GM23338 (cell line): ENCODE data around the gene GRK3. TPM values are rescaled to one million over a fixed set of nuclear protein-coding genes. Genes with fewer than 3 reads are reported as not detected.

Experiments used
- ATAC-seq: fragments of 200-7000 bp; cut with Tn5 transposase; 3 replicates; pipeline ENCODE4 v1.9.1; 2020
- DNase-seq: peaks from one replicate; pipeline ENCODE4 v3.0.0-alpha.2; 2015; ENCODE audit warnings: low spot score
- H2AFZ ChIP-seq: fragments of 200-600 bp; sonication (generic); 2 replicates; pipeline ENCODE4 v1.8.0; 2016; ENCODE audit warnings: antibody characterized with exemption, mild to moderate bottlenecking, moderate library complexity
- H3F3A ChIP-seq: fragments of 200-600 bp; sonication (generic); replicated peaks from 2 replicates; pipeline ENCODE4 v1.8.0; 2017; ENCODE audit warnings: antibody characterized with exemption, mixed run types, low read depth
- H3K27ac ChIP-seq: fragments of 200-600 bp; sonication (generic); 2 replicates; pipeline ENCODE4 v1.6.1; 2016; ENCODE audit warnings: low read depth
- H3K27me3 ChIP-seq: fragments of 200-600 bp; sonication (generic); 2 replicates; pipeline ENCODE4 v1.8.0; 2016; ENCODE audit warnings: mild to moderate bottlenecking, mixed run types, moderate library complexity; ENCODE audit not compliant: insufficient read depth
- H3K36me3 ChIP-seq: fragments of 200-600 bp; sonication (generic); 2 replicates; pipeline ENCODE4 v1.8.0; 2016; ENCODE audit warnings: mild to moderate bottlenecking; ENCODE audit not compliant: insufficient read depth
- H3K4me1 ChIP-seq: fragments of 200-600 bp; sonication (generic); 2 replicates; pipeline ENCODE4 v1.8.0; 2016; ENCODE audit warnings: mild to moderate bottlenecking, moderate library complexity; ENCODE audit not compliant: insufficient read depth
- H3K4me2 ChIP-seq: fragments of 200-600 bp; sonication (generic); 2 replicates; pipeline ENCODE4 v1.7.1; 2017; ENCODE audit warnings: mixed run types
- H3K4me3 ChIP-seq: fragments of 200-600 bp; sonication (generic); 2 replicates; pipeline ENCODE4 v1.6.1; 2016; ENCODE audit warnings: mixed run types
- H3K79me2 ChIP-seq: fragments of 200-600 bp; sonication (generic); replicated peaks from 2 replicates; pipeline ENCODE4 v1.8.0; 2017; ENCODE audit warnings: mild to moderate bottlenecking; ENCODE audit not compliant: insufficient read depth
- H3K9me2 ChIP-seq: fragments of 200-600 bp; sonication (generic); 2 replicates; pipeline ENCODE4 v1.8.0; 2017; ENCODE audit not compliant: insufficient read depth
- H4K20me1 ChIP-seq: fragments of 200-600 bp; sonication (generic); replicated peaks from 2 replicates; pipeline ENCODE4 v1.8.0; 2017; ENCODE audit warnings: mild to moderate bottlenecking; ENCODE audit not compliant: insufficient read depth
- H3K27ac Mint-ChIP-seq: 2 replicates; pipeline ENCODE4 v1.8.0; 2020; ENCODE audit warnings: inconsistent platforms, mild to moderate bottlenecking, moderate library complexity, mixed read lengths
- H3K27me3 Mint-ChIP-seq: 3 replicates; pipeline ENCODE4 v1.8.0; 2022; ENCODE audit warnings: low read depth, mild to moderate bottlenecking, moderate library complexity, mixed read lengths, inconsistent platforms; ENCODE audit not compliant: insufficient read depth, poor library complexity
- H3K36me3 Mint-ChIP-seq: 3 replicates; pipeline ENCODE4 v1.8.0; 2021; ENCODE audit warnings: low read depth, mild to moderate bottlenecking, inconsistent platforms, moderate library complexity, mixed read lengths
- H3K4me1 Mint-ChIP-seq: 3 replicates; pipeline ENCODE4 v1.8.0; 2020; ENCODE audit warnings: mild to moderate bottlenecking, inconsistent platforms, mixed read lengths
- H3K4me3 Mint-ChIP-seq: 3 replicates; pipeline ENCODE4 v1.8.0; 2021; ENCODE audit warnings: moderate library complexity, mild to moderate bottlenecking, inconsistent platforms, mixed read lengths
- H3K9me3 Mint-ChIP-seq: 3 replicates; pipeline ENCODE4 v1.8.0; 2020; ENCODE audit warnings: moderate library complexity, mild to moderate bottlenecking, inconsistent platforms, mixed read lengths
- CREB1 ChIP-seq: fragments of 250-450 bp; sonication (Bioruptor Pico); IDR thresholded peaks from 2 replicates; pipeline ENCODE4 v1.5.0; 2020; ENCODE audit warnings: low read depth, mild to moderate bottlenecking, moderate library complexity
- CTCF ChIP-seq, 2 experiments: fragments of 200-600 bp in 1 of 2; sonication (generic) in 1 of 2; conservative IDR thresholded peaks; 2 replicates each; pipeline versions ENCODE4 v1.5.1 to v1.6.1; 2016 to 2017; ENCODE audit warnings: antibody characterized with exemption in 2 of 2, low read depth in 2 of 2, mild to moderate bottlenecking in 2 of 2, moderate library complexity in 1 of 2
- ETS1 ChIP-seq: IDR thresholded peaks from 2 replicates; pipeline ENCODE4 v1.6.1; 2016; ENCODE audit warnings: antibody characterized with exemption
- EZH2 ChIP-seq: fragments of 200-600 bp; sonication (generic); IDR thresholded peaks from one replicate; pipeline ENCODE4 v1.8.0; 2017; ENCODE audit warnings: antibody characterized with exemption, mild to moderate bottlenecking, low read depth; ENCODE audit not compliant: unreplicated experiment
- EZH2phosphoT487 ChIP-seq: fragments of 200-600 bp; sonication (generic); IDR thresholded peaks from one replicate; pipeline ENCODE4 v1.8.1; 2018; ENCODE audit warnings: antibody characterized with exemption; ENCODE audit not compliant: unreplicated experiment
- JUNB ChIP-seq: IDR thresholded peaks from one replicate; pipeline ENCODE4 v1.6.1; 2016; ENCODE audit warnings: antibody characterized with exemption; ENCODE audit not compliant: unreplicated experiment
- NANOG ChIP-seq: IDR thresholded peaks from 2 replicates; pipeline ENCODE4 v1.6.1; 2016; ENCODE audit warnings: antibody characterized with exemption, borderline replicate concordance
- POLR2AphosphoS5 ChIP-seq: IDR thresholded peaks from 2 replicates; pipeline ENCODE4 v1.6.1; 2016; ENCODE audit warnings: antibody characterized with exemption, low read depth
- REST ChIP-seq: IDR thresholded peaks from one replicate; pipeline ENCODE4 v1.6.1; 2018; ENCODE audit warnings: antibody characterized with exemption; ENCODE audit not compliant: unreplicated experiment
- STAT1 ChIP-seq: IDR thresholded peaks from one replicate; pipeline ENCODE4 v1.6.1; 2016; ENCODE audit warnings: antibody characterized with exemption; ENCODE audit not compliant: unreplicated experiment
- ZNF114 ChIP-seq: fragments of 250-450 bp; sonication (Bioruptor Pico); IDR thresholded peaks from 2 replicates; pipeline ENCODE4 v1.5.0; 2020; ENCODE audit warnings: mild to moderate bottlenecking, moderate library complexity
- ZNF331 ChIP-seq: fragments of 250-450 bp; sonication (Bioruptor Pico); IDR thresholded peaks from 2 replicates; pipeline ENCODE4 v1.5.0; 2020; ENCODE audit warnings: low read depth, mild to moderate bottlenecking, moderate library complexity
- ZNF462 ChIP-seq: fragments of 250-450 bp; sonication (Bioruptor Pico); IDR thresholded peaks from 2 replicates; pipeline ENCODE4 v1.5.0; 2020; ENCODE audit warnings: mild to moderate bottlenecking, moderate library complexity
- polyA plus RNA-seq: library from polyadenylated mRNA; unstranded; fragments of >200 nt; fragmentation: Nextera tagmentation; extraction: Ambion mirVana; gene quantifications from 2 replicates; pipeline ENCODE4 v1.2.1, GENCODE V29; 2016
- total RNA-seq: library from RNA; depleted of rRNA; stranded (reverse); fragments of >200 nt; shearing (Covaris generic); gene quantifications from 2 replicates; pipeline ENCODE4 v1.2.3, GENCODE V29; 2014

GRK3 gene
- total and polyA plus RNA-seq, 2 experiments from 2014 or later: 6.0 to 25.3 TPM

- no peaks in the 10 kb centered on the region for H3K27me3 ChIP-seq
- no peaks in the 10 kb centered on the region; the same call in 2 of the 3 replicates for H3K9me3 Mint-ChIP-seq
- ATAC-seq: no peak
Measured at GRCh38 chr22:25736378-25737011, 172.0 kb downstream of the GRK3 start.

More at GRCh38 chr22:25736378-25737011, 172.0 kb downstream of the GRK3 start:
- DNase-seq: no peak
- H3K36me3 ChIP-seq: no peaks in the 10 kb centered on the region
- Mint-ChIP-seq H3K4me1 (no peaks in the 10 kb centered on the region; the same call in 2 of the 3 replicates), H3K27ac (no peak overlapping the region), H3K27me3 (peaks cover 4% of the 10 kb centered on the region), H3K4me3 (no peak overlapping the region), H3K36me3 (no peaks in the 10 kb centered on the region)
- H3K79me2 ChIP-seq: no peaks in the 10 kb centered on the region
- no peak overlapping the region for H3K4me2 ChIP-seq
- TF ChIP-seq NANOG (no peak), ZNF331 (CRISPR knock-in tag) (no peak), ZNF114 (CRISPR knock-in tag) (no peak), CTCF (conservative IDR thresholded peaks at IDR 0.05; ENCODE audit: low read depth in 2 of 2) (no peak), EZH2 (no peak), POLR2AphosphoS5 (no peak), CREB1 (CRISPR knock-in tag) (no peak), REST (no peak), JUNB (no peak), EZH2phosphoT487 (no peak), ZNF462 (CRISPR knock-in tag) (no peak), ETS1 (no peak), STAT1 (no peak)
- no peaks in the 10 kb centered on the region for H3F3A ChIP-seq
- no peak overlapping the region for H3K27ac ChIP-seq
- H3K4me1 ChIP-seq: no peaks in the 10 kb centered on the region
- H2AFZ ChIP-seq: no peak overlapping the region
- H3K9me2 ChIP-seq: no peaks in the 10 kb centered on the region; the same call in 1 of the 2 replicates
- H3K4me3 ChIP-seq: no peak overlapping the region
- H4K20me1 ChIP-seq: no peaks in the 10 kb centered on the region; the same call in 1 of the 2 replicates
